Activated T-helper 1 cell treated with anti-CD3 and anti-CD28 coated beads, Interleukin-12 subunit alpha, Interleukin-12 subunit beta, Interleukin-2, Interleukin-4 antibody, amounts not matched to agents 30 ng/mL and 10 ng/mL and 1 ng/mL, durations not matched to agents 14 hours and 24 hours and 36 hours (primary cell): ENCODE data around the gene ARF3. TPM values are rescaled to one million over a fixed set of nuclear protein-coding genes. Genes with fewer than 3 reads are reported as not detected.

Experiments
- DNase-seq: peaks from one replicate; pipeline ENCODE4 v3.0.0; 2021; ENCODE audit warnings: low spot score
- H3K27ac Mint-ChIP-seq: one replicate; pipeline ENCODE4 v1.8.0; 2021; ENCODE audit warnings: mild to moderate bottlenecking, mixed read lengths
- H3K27me3 Mint-ChIP-seq: one replicate; pipeline ENCODE4 v1.8.0; 2022; ENCODE audit warnings: mild to moderate bottlenecking, moderate library complexity, mixed read lengths; ENCODE audit not compliant: insufficient read depth
- H3K36me3 Mint-ChIP-seq: one replicate; pipeline ENCODE4 v1.8.0; 2021; ENCODE audit warnings: low read depth, mixed read lengths
- H3K4me1 Mint-ChIP-seq: one replicate; pipeline ENCODE4 v1.8.0; 2021; ENCODE audit warnings: low read depth, mixed read lengths
- H3K4me3 Mint-ChIP-seq: one replicate; pipeline ENCODE4 v1.8.0; 2021; ENCODE audit warnings: mild to moderate bottlenecking, moderate library complexity, mixed read lengths
- H3K9me3 Mint-ChIP-seq: one replicate; pipeline ENCODE4 v1.8.0; 2021; ENCODE audit warnings: mixed read lengths
- intact Hi-C: fragments of 100-400 bp; cut with micrococcal nuclease; formaldehyde crosslinking; loops from one replicate; pipeline ENCODE4 v1.15.1; 2024
- total RNA-seq: library from RNA; stranded (reverse); gene quantifications from 2 replicates; pipeline ENCODE4 v1.2.3, GENCODE V29; 2022

Gene ARF3
- total RNA-seq = 116 and 117 TPM in 2 replicates

- DNase-seq = peak; percentile 91
- peaks cover 23% of the 10 kb centered on the region for H3K36me3 Mint-ChIP-seq
- H3K27ac Mint-ChIP-seq = peak within 1 kb of the TSS; percentile 94
- H3K9me3 Mint-ChIP-seq = no peaks in the 10 kb centered on the region
- intact Hi-C loops = loop anchor here (1.0 kb wide), 6 partner anchors 20 to 174 kb away; partner anchors contain the start of genes DDX23, PRKAG1 and TUBA1B
- H3K4me1 Mint-ChIP-seq = peaks cover 46% of the 10 kb centered on the region
- peak within 1 kb of the TSS; percentile 94 for H3K4me3 Mint-ChIP-seq
- peaks cover 33% of the 10 kb centered on the region for H3K27me3 Mint-ChIP-seq
Observed at GRCh38 chr12:48957141-48958048, at the start of gene ARF3. Gene ARF3, minus strand, starts transcription at chr12:48957487. Its CDS starts 16,392 bp downstream, at chr12:48941095.

GRCh38 chr12:49000346-49000745, 43.1 kb upstream of the ARF3 start:
- peaks cover 40% of the 10 kb centered on the region for H3K36me3 Mint-ChIP-seq
- H3K4me1 Mint-ChIP-seq = peaks cover 23% of the 10 kb centered on the region
- H3K27me3 Mint-ChIP-seq = peaks cover 29% of the 10 kb centered on the region
- DNase-seq = no peak
- H3K9me3 Mint-ChIP-seq = no peaks in the 10 kb centered on the region
- intact Hi-C loops = no loop called here
- H3K4me3 Mint-ChIP-seq = no peak overlapping the region
- H3K27ac Mint-ChIP-seq = no peak overlapping the region

DNA sequence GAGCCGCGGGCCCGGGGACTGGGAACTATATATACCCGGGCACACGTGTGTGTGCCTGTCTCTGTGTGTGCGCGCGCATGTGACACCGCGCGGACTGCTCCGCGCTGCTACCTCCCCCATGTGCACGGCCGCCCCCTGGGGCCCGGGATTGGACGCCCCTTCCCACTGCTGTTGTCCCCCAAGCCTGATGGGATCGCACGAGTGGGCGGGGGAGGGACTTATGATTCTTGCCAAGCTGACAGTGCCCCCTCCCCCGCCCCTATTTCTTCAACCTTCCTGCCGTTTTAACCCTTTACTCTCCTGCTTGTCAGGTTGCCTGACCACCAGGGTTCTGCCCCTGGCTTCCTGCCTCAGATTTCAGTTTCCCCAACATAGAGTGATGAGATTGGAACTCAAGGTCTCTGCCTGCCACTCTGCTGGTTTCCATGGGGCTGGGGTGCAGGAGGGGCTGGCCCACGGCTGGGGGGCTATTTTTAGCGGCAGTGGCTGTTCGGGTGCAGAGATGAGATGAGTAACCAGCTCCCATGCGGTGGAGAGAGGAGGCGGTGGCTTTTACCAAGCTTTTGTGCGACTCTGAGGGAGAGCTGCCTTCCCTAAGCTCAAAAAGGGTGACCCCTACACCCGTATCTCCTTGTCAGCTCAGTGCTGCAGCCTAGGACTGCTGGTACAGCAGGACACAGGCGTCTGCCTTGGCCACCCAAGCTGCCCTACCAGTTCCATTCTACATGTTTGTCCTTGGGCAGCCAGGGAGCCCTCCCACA, 42.3 kb upstream of the ARF3 start, which contains the start of gene DDN:
DDN (minus strand) TSS at position 5 of the 761 bp plus-strand sequence. CDS start 88 bp downstream, outside the sequence.
- Mint-ChIP-seq H3K36me3 (peaks cover 33% of the 10 kb centered on the region), H3K27ac (peak within 1 kb of the TSS; percentile 80), H3K4me1 (peaks cover 27% of the 10 kb centered on the region), H3K4me3 (peak within 1 kb of the TSS; percentile 73), H3K9me3 (no peaks in the 10 kb centered on the region), H3K27me3 (peaks cover 33% of the 10 kb centered on the region)
- intact Hi-C loops = loop anchor here (1.0 to 5.0 kb wide), 4 partner anchors 19 to 343 kb away; partner anchors contain the start of gene PRKAG1
- DNase-seq = peak; percentile 19

GRCh38 chr12:48998497-48999353, 41.4 kb upstream of the ARF3 start:
- intact Hi-C loops = loop anchor here (1.0 to 5.0 kb wide), 4 partner anchors 20 to 344 kb away; partner anchors contain the start of gene PRKAG1
- Mint-ChIP-seq H3K9me3 (no peaks in the 10 kb centered on the region), H3K4me1 (peaks cover 27% of the 10 kb centered on the region), H3K27ac (no peak overlapping the region), H3K4me3 (peak overlapping the region; percentile 66), H3K36me3 (peaks cover 29% of the 10 kb centered on the region), H3K27me3 (peaks cover 40% of the 10 kb centered on the region)
- no peak for DNase-seq

GRCh38 chr12:48997719-48998496, 40.6 kb upstream of the ARF3 start:
- Mint-ChIP-seq H3K9me3 (no peaks in the 10 kb centered on the region), H3K36me3 (peaks cover 23% of the 10 kb centered on the region), H3K4me3 (peak overlapping the region; percentile 3), H3K4me1 (peaks cover 27% of the 10 kb centered on the region), H3K27ac (no peak overlapping the region), H3K27me3 (peaks cover 45% of the 10 kb centered on the region)
- no peak for DNase-seq
- intact Hi-C loops = loop anchor here (2.0 to 5.0 kb wide), 2 partner anchors 91 to 344 kb away; no protein-coding TSS in a partner anchor

GRCh38 chr12:48996794-48997718, 39.8 kb upstream of the ARF3 start:
- Mint-ChIP-seq H3K9me3 (no peaks in the 10 kb centered on the region), H3K27me3 (peaks cover 47% of the 10 kb centered on the region), H3K27ac (no peak overlapping the region), H3K36me3 (peaks cover 16% of the 10 kb centered on the region), H3K4me3 (peak overlapping the region; percentile 34), H3K4me1 (peaks cover 27% of the 10 kb centered on the region)
- DNase-seq = peak; percentile 34
- intact Hi-C loops = loop anchor here (1.0 to 5.0 kb wide), 3 partner anchors 9 to 345 kb away; no protein-coding TSS in a partner anchor

DNA sequence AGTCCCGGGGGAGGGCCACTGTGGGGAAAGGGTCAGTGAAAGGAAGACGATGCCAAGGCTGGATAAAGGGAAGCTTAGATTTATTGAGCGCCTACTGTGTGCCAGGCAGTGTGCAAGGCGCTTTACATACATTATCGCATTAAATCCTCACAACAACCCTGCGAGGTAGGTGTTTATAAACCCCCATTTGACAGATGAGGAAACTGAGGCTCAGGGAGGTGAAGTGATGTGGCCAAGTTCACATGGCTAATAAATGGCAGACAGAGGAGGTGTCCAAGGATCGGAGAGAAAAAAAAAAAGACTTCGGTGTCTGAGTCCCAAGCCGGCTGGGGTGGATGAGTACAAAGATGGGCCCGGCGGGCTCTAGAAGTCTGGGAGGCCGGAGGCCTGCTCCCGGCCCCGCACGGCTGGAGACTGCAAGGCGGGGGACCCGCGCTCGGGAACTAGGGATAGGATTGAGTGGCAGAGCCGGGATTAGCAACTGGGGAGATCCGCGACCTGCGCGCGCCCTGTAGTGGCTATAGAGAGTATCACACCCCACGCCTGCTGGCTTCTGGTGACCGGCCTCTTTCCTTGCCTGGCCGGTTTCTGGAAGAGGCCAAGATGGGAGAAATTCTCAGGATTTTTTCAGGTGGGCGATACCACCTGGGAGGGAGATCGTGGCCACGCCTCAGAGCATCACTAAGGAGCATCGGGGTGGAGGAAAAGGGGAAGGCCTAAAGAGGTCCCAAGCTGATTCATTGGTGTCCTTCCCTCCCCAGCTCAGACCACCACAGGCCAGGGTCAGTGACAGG, 38.0 kb upstream of the ARF3 start:
- Mint-ChIP-seq H3K4me3 (no peak overlapping the region), H3K27me3 (peaks cover 49% of the 10 kb centered on the region), H3K27ac (peak overlapping the region; percentile 52), H3K4me1 (peaks cover 25% of the 10 kb centered on the region), H3K36me3 (peaks cover 4% of the 10 kb centered on the region), H3K9me3 (no peaks in the 10 kb centered on the region)
- intact Hi-C loops = loop anchor here (1.0 to 5.0 kb wide), 3 partner anchors 15 to 347 kb away; no protein-coding TSS in a partner anchor
- peak; percentile 39 for DNase-seq

GRCh38 chr12:48994224-48995085, 37.2 kb upstream of the ARF3 start:
- no peak overlapping the region for H3K4me3 Mint-ChIP-seq
- H3K4me1 Mint-ChIP-seq = peaks cover 16% of the 10 kb centered on the region
- H3K36me3 Mint-ChIP-seq = no peaks in the 10 kb centered on the region
- intact Hi-C loops = loop anchor here (1.0 to 5.0 kb wide), 3 partner anchors 14 to 348 kb away; no protein-coding TSS in a partner anchor
- peaks cover 55% of the 10 kb centered on the region for H3K27me3 Mint-ChIP-seq
- no peak for DNase-seq
- no peaks in the 10 kb centered on the region for H3K9me3 Mint-ChIP-seq
- H3K27ac Mint-ChIP-seq = no peak overlapping the region

- Mint-ChIP-seq H3K4me3 (no peak overlapping the region), H3K9me3 (no peaks in the 10 kb centered on the region), H3K4me1 (peaks cover 14% of the 10 kb centered on the region), H3K27ac (no peak overlapping the region), H3K27me3 (peaks cover 58% of the 10 kb centered on the region), H3K36me3 (no peaks in the 10 kb centered on the region)
- no peak for DNase-seq
- intact Hi-C loops = no loop called here
Observed at GRCh38 chr12:48993787-48994186, 36.5 kb upstream of the ARF3 start.
